Ovary (tissue), 3 donors: ENCODE measurements around the gene ZC2HC1C.

ENCODE experiments used
- POLR2A ChIP-seq: fragments of 450-650 bp; IDR thresholded peaks from one replicate; pipeline ENCODE4 v1.6.1; 2017; ENCODE audit warnings: antibody characterized with exemption, mild to moderate bottlenecking, moderate library complexity
- TF ChIP-seq, protein P1 (sequence below), 3 donors: fragments of 450-650 bp in 2 of 3; fragments of 200-600 bp in 1 of 3; IDR thresholded peaks; one replicate each; pipeline versions ENCODE4 v1.5.1 to v1.8.0; 2016 to 2022; ENCODE audit warnings: antibody characterized with exemption in 3 of 3, mild to moderate bottlenecking in 1 of 3
- donor health status: DM: no; HTN: no; CAD: no.

DNA sequence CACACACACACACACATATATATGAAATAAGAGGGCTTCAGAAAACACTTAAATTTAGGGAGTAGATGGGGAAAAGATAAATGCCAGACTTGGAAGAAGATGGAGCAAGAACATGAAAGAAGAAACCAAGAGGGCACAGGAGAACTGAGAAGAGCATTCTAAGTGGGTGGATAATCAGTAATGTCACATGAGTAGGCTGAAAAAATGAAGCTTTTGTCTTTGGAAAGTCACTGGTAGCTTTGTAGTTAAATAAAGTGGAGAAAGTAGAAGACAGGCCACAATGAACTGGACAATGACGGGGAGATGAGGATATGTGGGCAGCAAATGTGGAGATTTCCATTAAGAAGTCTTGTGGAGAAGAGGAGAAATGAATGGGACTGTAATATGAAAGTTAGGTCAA is 2.2 kb upstream of the ZC2HC1C start:
- TF ChIP-seq, protein P1, sequence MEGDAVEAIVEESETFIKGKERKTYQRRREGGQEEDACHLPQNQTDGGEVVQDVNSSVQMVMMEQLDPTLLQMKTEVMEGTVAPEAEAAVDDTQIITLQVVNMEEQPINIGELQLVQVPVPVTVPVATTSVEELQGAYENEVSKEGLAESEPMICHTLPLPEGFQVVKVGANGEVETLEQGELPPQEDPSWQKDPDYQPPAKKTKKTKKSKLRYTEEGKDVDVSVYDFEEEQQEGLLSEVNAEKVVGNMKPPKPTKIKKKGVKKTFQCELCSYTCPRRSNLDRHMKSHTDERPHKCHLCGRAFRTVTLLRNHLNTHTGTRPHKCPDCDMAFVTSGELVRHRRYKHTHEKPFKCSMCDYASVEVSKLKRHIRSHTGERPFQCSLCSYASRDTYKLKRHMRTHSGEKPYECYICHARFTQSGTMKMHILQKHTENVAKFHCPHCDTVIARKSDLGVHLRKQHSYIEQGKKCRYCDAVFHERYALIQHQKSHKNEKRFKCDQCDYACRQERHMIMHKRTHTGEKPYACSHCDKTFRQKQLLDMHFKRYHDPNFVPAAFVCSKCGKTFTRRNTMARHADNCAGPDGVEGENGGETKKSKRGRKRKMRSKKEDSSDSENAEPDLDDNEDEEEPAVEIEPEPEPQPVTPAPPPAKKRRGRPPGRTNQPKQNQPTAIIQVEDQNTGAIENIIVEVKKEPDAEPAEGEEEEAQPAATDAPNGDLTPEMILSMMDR (IDR thresholded peaks at IDR 0.05): no peak
- no peak for TF ChIP-seq POLR2A
